GM18508 (cell line): ENCODE data around the gene SLC26A8.
"Not testable (repeated sequence)": the region's sequence is repeated elsewhere in the genome, so short reads cannot be mapped to it uniquely, and the experiment has no call there.

Experiments
- ATAC-seq: cut with Tn5 transposase; IDR thresholded peaks from one replicate; pipeline ENCODE4 v1.9.1; 2021; ENCODE audit warnings: moderate number of reproducible peaks; ENCODE audit not compliant: insufficient read depth, unreplicated experiment

SLC26A8 gene

DNA sequence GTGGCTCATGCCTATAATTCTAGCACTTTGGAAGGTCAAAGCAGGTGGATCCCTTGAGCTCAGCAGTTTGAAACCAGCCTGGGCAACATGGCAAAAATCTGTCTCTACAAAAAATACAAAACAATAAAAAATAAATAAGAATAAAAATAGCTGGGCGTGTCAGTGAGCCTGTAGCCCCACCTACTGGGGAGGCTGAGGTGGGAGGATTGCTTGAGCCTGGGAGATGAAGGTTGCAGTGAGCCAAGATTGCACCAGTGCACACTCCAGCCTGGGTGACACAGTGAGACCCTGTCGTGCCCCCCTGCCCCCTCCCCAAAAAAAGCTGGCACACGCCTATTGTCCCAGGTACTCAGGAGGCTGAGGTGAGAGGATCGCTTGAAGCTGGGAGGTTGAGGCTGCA lies 68.5 kb downstream of the SLC26A8 start:
- ATAC-seq: no peak

DNA sequence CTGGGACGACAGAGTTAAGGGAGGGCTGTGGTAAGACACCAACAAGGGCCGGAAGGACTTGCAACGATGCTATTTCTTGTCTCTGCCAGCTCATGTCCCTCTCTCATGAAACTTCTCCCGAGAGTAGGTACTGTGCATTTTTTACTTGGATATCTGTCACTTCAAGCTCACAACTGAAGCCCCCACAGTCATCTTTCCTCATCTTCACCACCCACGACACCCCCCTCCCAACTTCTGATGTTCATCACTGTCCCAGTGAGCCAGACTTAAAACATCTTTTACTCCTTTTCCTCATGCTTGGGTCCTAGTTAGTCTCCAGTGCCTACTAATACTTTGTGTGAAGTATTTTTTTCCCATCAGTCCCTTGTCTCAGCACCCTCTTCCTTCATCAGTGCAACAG lies 68.9 kb downstream of the SLC26A8 start:
- no peak for ATAC-seq

DNA sequence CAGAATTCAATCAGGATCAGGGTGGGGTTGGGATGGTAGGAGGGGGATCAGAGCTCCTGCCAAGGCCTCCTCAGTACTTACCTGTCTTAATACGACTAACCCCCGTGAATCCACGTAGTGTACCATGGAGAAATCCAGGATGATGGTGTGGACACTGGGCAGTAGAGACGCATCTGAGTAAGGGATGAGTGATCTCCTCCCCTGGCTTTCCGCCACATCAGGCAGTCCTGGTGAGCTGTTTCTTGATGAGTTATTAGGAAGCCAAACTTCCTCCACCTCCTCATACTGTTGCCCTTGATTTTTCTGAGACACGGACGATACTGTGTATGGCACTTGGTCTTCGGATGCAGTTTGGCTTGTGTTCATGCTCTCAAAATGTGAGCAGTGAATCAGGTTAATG lies 69.4 kb downstream of the SLC26A8 start:
- ATAC-seq: no peak

DNA sequence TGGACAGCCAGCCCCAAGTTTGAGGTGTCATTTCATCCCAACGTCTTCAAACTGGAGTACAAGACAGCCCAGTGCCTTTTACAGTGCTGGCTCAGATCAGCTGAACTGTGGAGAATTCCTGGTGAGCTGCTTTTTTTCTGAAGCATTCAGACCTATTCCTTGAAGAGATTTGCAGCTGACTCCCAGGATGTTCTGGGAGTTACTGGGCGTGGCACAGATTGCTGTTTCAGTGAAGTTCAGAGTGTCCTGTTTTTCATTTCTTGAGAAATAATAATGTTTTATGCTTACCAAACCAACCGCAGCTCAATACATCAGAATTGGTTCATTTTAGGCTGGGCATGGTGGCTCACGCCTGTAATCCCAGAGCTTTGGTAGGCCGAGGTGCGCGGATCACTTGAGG lies 70.1 kb downstream of the SLC26A8 start:
- ATAC-seq: no peak

DNA sequence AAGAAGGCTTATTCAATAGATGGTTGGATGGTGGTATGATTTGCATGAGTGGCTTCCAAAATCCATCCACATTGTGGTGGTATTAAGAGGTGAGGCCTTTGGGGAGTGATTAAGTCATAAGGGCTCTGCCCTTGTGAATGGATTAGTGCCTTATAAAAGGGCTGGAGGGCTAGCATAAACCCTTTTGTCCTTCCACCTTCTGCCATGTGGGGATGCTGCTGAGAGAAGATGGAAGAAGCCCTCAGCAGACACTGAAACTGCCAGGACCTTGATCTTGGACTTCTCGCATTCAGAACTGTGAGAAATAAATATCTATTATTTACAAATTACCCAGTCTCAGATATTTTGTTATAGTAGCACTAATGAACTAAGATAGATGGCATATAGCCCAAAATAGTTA lies 75.7 kb downstream of the SLC26A8 start:
- no peak for ATAC-seq

DNA sequence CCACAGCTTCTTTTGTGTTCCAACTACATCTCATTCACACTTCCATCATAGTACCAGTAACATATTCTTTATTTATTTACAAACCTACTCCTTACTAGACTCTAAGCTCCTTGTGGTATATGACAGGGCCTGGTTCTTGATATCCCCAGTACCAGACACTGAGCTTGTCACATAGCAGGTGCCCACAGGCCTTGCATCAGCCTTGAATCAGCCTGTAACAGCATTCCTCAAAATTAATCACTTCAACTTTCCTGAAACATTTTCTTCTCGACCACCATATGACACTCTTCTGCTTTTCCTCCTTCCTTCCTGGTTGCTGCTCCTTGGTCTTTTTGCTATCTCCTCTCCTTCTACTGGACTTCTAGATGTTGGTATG lies 78.8 kb downstream of the SLC26A8 start:
- no peak for ATAC-seq

DNA sequence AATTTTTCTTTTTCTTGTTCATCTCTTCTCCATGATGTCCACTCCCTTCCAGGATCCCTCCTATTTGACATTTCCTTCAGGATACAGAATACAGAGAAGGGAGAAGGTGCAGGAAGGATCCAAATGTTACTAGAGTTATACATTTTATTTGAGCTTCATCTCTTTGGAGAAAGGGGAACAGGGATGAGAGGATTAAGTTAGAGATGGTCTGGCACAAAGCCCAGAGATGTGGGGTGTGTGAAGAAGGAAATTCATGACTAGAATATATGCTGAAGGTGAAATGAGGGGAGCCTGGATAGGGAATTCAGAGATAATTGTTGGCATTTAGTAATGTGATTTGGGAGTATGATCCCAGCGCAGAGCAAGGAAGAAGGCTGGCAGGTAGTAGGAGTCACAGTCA lies 81.1 kb downstream of the SLC26A8 start:
- ATAC-seq: no peak

DNA sequence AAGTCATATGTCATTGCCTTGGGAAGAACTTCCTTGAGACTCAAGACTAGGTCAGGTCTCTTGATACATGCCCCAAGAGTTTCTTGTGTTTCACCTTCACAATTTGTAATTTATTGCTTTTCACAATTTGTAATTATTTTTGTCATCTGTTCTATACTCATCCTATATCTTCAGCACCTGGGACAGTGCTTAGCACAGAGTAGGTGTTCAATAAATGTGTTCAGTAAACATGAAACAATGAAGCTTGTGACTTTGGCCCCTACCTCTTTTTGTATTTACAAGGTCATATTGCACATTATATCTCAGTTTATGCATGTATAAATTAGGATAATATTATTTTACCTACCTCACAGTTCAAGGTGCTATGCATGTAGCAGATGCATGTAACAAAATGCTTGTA lies 82.1 kb downstream of the SLC26A8 start:
- no peak for ATAC-seq

DNA sequence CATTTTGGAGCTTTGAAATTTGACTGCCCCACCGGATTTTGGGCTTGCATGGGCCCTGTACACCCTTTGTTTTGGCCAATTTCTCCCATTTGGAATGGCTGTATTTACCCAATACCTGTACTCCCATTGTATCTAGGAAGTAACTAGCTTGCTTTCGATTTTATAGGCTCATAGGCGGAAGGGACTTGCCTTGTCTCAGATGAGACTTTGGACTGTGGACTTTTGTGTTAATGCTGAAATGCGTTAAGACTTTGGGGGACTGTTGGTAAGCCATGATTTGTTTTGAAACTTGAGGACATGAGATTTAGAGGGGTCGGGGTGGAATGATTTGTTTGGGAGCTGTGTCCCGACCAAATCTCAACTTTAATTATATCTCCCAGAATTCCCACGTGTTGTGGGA lies 83.3 kb downstream of the SLC26A8 start:
- ATAC-seq: not testable (repeated sequence)

DNA sequence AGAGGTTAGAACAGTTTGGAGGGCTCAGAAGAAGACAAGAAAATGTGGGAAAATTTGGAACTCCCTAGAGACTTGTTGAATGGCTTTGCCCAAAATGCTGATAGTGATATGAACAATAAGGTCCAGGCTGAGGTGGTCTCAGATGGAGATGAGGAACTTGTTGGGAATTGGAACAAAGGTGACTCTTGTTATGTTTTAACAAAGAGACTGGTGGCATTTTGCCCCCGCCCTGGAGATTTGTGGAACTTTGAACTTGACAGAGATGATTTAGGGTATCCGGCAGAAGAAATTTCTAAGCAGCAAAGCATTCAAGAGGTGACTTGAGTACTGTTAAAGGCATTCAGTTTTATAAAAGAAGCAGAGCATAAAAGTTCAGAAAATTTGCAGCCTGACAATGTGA lies 84.4 kb downstream of the SLC26A8 start:
- ATAC-seq: not testable (repeated sequence)

DNA sequence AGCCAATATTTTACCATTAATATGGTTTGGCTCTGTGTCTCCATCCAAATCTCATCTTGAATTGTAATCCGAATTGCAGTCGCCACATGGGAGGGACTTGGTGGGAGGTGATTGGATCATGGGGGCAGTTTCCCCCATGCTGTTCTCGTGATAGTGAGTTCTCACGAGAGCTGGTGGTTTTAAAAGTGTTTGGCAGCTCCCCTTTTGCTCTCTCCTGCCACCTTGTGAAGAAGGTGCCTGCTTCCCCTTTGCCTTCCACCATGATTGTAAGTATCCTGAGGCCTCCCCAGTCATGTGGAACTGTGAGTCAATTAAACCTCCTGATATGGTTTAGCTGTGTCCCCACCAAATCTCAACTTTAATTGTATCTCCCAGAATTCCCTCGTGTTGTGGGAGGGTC lies 85.2 kb downstream of the SLC26A8 start:
- not testable (repeated sequence) for ATAC-seq

DNA sequence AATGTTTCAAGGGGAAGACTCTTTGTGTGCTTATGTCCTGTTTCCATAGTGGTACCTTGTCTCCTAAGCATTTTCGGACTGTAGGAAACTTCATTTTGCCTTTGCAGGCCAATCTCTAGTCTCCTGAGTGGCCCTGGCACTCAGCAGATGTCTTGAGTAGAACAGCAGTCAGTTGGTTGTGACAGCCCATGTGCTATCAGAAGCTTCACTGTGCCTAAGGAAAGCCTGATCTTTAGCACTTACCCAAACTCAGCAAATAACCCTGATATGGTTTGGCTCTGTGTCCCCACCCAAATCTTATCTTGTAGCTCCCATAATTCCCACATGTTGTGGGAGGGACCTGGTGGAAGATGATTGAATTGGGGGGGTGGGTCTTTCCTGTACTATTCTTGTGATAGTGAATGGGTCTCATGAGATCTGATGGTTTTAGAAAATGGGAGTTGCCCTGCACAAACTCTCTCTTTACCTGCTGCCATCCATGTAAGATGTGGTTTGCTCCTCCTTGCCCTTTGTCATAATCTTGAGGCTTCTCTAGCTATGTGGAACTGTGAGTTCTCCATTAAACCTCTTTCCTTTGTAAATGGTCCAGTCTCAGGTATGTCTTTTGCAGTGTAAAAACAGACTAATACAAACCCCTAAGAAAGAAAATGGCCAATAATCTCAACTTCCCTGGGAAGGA lies 87.6 kb downstream of the SLC26A8 start:
- no peak for ATAC-seq

DNA sequence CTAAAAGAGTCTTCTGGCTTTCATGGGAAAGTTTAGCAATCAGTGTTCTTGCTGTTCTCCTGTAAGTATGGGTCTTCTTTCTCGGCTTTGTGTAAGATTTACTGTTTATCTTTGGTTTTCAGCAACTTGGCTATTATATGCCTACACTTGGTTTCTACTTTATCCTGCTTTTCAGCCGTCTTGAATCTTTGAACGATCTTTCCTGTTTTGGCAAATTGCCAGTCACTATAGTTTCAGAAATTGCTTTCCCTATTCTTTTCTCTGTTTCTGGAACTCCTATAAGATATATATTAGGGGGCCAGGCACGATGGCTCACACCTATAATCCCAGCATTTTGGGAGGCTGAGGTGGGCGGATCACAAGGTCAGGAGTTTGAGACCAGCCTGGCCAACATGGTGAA lies 89.0 kb downstream of the SLC26A8 start:
- no peak for ATAC-seq

DNA sequence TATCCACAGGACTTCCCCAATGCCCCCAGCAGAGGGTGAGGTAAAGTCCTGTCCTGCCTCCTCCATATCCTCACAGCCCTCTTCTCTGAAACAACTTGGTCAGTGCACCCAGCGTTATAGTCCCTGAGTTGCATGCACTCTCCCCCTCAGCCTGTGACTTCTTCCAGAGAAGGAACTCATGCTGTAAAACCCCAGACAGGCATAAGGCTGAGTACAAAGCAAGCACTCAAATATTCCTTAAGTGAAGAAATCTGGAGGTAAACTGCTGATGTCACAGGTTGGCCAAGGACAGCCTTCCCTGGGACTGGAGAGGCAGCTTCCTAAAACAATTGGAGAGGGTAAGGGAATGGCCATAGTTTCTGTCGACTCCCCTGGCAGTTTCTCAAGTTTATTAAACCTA lies 90.6 kb downstream of the SLC26A8 start:
- ATAC-seq: no peak

DNA sequence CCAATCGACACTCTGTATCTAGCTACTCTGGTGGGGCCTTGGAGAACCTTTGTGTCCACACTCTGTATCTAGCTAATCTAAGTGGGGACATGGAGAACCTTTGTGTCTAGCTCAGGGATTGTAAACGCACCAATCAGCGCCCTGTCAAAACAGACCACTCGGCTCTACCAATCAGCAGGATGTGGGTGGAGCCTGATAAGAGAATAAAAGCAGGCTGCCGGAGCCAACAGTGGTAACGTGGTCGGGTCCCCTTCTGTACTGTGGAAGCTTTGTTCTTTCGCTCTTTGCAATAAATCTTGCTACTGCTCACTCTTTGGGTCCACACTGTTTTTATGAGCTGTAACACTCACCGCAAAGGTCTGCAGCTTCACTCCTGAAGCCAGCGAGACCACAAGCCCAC lies 92.6 kb downstream of the SLC26A8 start:
- ATAC-seq: not testable (repeated sequence)

DNA sequence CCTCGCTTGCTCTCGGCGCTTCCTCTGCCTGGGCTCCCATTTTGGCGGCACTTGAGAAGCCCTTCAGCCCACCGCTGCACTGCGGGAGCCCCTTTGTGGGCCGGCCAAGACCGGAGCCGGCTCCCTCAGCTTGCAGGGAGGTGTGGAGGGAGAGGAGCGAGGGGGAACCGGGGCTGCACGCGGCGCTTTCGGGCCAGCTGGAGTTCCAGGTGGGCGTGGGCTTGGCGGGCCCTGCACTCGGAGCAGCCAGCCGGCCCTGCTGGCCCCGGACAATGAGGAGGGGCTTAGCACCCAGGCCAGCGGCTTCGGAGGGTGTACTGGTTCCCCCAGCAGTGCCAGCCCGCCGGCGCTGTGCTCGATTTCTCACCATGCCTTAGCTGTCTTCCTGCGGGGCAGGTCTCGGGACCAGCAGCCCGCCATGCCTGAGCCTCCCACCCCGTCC lies 93.3 kb downstream of the SLC26A8 start:
- no peak for ATAC-seq

DNA sequence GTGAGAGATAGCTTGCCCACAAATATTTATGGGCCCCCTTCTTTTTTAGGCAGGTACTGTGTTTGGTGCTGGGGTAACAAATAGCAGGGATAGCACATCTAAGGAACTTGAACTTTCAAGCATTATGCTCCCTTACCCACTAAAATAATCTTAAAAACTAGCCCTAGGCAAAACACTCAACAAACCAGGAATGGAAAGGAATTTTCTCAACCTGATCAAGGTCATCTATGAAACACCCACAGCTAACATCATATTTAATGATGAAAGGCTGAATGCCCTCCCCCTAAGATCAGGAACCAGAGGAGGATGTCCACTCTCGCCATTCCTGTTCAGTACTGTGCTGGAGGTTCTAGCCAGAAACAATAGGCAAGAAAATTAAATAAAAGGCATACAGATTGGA lies 94.8 kb downstream of the SLC26A8 start:
- ATAC-seq: no peak

DNA sequence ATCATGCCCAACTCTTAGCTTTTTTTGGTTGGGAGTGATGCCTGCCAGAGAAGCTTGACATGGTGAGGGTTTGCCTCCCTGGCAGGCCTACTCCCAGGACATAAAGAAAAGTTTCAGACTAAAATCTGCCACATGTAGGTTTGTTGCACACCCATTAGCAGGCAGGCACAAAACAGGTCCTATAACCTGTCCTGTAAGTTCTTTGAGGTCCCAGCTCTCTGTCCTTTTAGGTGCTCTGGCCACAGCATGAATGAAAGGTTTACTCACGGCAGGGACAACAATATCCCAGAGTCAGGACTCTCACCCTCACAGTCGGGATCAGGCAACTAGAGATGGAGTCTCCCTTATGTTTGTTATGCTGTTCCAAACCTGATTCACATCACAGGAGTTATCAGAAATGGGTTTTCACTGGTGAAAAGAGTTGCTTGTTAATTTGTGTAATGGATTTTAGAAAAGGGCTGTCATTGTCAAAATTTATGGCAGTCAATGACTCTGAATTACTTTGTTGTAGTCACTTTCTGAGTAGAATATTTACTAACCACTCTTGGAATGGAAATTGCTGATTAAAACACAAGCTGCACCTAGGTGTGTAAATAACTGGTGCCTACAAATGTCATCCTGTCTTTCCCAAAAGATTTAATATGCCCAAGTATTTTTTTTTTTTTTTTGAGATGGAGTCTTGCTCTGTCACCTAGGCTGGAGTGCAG lies 97.8 kb downstream of the SLC26A8 start:
- ATAC-seq: no peak

DNA sequence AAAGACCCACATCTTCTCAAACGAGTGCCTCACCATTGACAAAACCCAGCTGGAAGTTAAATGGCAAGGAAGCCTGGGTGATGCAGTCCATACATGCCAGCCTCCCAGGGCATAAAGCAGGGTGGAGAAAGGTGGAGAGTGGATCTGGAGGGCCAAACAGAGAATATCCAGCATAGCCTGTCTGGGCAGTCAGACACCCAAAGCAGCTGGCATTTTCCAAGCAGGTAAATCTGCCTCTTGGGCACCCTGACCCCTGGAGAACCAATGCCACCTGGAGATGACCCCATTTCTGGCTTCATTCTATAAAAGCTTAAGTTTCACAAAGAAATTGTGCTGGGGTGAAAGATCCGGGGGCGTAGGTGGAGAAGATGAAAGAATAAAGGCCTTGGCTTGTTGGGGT lies 98.5 kb downstream of the SLC26A8 start:
- ATAC-seq: no peak

DNA sequence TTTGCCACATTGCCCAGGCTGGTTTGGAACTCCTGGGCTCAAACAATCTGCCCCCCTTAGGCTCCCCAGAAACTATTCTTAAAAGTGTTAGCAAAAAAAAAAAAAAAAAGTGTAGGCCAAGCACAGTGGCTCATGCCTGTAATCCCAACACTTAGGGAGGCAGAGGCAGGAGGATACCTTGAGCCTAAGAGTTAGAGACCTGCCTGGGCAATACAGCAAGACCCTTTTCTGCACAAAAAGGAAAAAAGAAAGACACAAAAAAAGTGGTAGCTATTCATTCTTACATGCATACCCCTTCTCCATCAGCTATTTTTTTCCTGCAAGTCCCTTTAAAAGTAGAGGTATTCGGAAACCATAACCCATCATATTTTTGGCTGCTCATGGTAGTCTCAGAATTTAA lies 100.3 kb downstream of the SLC26A8 start:
- ATAC-seq: no peak

DNA sequence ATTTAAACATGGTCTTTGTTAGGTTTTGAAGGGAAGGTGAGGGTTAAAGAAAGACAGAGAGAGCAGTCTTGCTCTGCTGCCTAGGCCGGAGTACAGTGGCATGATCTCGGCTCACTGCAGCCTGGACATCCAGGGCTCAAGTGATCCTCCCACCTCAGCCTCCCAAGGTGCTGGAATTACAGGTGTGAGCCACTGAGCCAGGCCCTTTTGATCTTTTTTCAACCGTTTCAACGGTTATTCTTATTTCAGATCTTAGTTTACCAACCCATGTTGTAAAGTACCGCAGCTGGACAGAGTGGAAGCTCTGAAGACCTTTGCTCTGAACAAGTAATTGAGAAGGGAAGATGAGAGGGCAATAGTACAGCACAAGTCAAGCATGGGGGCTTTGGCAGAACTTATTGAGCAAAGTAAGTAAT lies 102.3 kb downstream of the SLC26A8 start:
- no peak for ATAC-seq
